Endothelial cell of umbilical vein (primary cell): ENCODE data around the gene ACSBG1. TPM values are rescaled to one million over a fixed set of nuclear protein-coding genes. Genes with fewer than 3 reads are reported as not detected.

Experiments used
- BruUV-seq: library from RNA; stranded (reverse); fragments of 400-500 nt; replicated peaks from 2 replicates; lab custom pipeline; 2021; lab: Mats Ljungman, UMichigan
- CTCF ChIA-PET: fragments of 300-600, 350-600 bp; sonication (Branson Sonifier 250); formaldehyde crosslinking; loops from one replicate; lab custom pipeline; 2021; ENCODE audit warnings: antibody characterized with exemption, inconsistent platforms; lab: Charles Lee
- POLR2A ChIA-PET: fragments of 300-600, 350-600 bp; sonication (Branson Sonifier 250); formaldehyde crosslinking; loops from one replicate; lab custom pipeline; 2021; ENCODE audit warnings: antibody characterized with exemption, inconsistent platforms; lab: Charles Lee
- DNase-seq: peaks from one replicate; pipeline ENCODE4 v3.0.0-alpha.2; 2011; ENCODE audit warnings: low read depth, low spot score
- FAIRE-seq: peaks from 2 replicates; lab custom pipeline; 2011; peaks lifted over from hg19 to GRCh38; lab: Jason Lieb, UNC
- H2AFZ ChIP-seq: 2 replicates; pipeline ENCODE4 v1.6.0; 2012; ENCODE audit warnings: low read depth, low read length, control low read depth, inconsistent platforms
- H3K27ac ChIP-seq: 2 replicates; pipeline ENCODE4 v1.5.1; 2011; ENCODE audit warnings: low read depth, mild to moderate bottlenecking, control low read depth, low read length, moderate library complexity; ENCODE audit not compliant: insufficient read depth
- H3K27me3 ChIP-seq, 2 experiments: 2 replicates each; pipeline versions ENCODE4 v1.6.0 to v1.6.1; 2011; ENCODE audit warnings: low read length in 2 of 2, mixed read lengths in 1 of 2; ENCODE audit not compliant: control insufficient read depth in 2 of 2, insufficient read depth in 2 of 2
- H3K36me3 ChIP-seq, 2 experiments: 2 replicates in 1 of 2; 3 replicates in 1 of 2; pipeline ENCODE4 v1.5.1; 2011; ENCODE audit warnings: low read length in 2 of 2, mild to moderate bottlenecking in 1 of 2, moderate library complexity in 1 of 2; ENCODE audit not compliant: control insufficient read depth in 2 of 2, insufficient read depth in 2 of 2; ENCODE audit errors: extremely low read depth in 1 of 2
- H3K4me1 ChIP-seq: 3 replicates; pipeline ENCODE4 v1.5.1; 2011; ENCODE audit warnings: mild to moderate bottlenecking, low read length; ENCODE audit not compliant: control insufficient read depth, insufficient read depth; ENCODE audit errors: extremely low read depth
- H3K4me2 ChIP-seq: 2 replicates; pipeline ENCODE4 v1.6.1; 2011; ENCODE audit warnings: low read length, control low read depth, mixed read lengths; ENCODE audit not compliant: insufficient read depth
- H3K4me3 ChIP-seq, 3 experiments: fragments of 200-600 bp in 1 of 3; sonication (generic), shearing (Covaris generic) in 1 of 3; replicated peaks in 1 of 3; 2 replicates each; pipeline ENCODE4 v1.5.1; 2011 to 2016; ENCODE audit warnings: control low read depth in 3 of 3, low read length in 3 of 3, mild to moderate bottlenecking in 2 of 3, inconsistent platforms in 1 of 3, low read depth in 1 of 3, moderate library complexity in 1 of 3; ENCODE audit not compliant: insufficient read depth in 1 of 3
- H3K79me2 ChIP-seq: 2 replicates; pipeline ENCODE4 v1.6.0; 2012; ENCODE audit warnings: low read length, inconsistent platforms; ENCODE audit not compliant: control insufficient read depth, insufficient read depth
- H3K9ac ChIP-seq: replicated peaks from 2 replicates; pipeline ENCODE3; 2011; ENCODE audit warnings: low read length, control low read depth; ENCODE audit not compliant: insufficient read depth; ENCODE audit errors: extremely low read depth
- H3K9me1 ChIP-seq: replicated peaks from 3 replicates; pipeline ENCODE4 v1.6.0; 2011; ENCODE audit warnings: mild to moderate bottlenecking, low read length; ENCODE audit not compliant: control insufficient read depth, insufficient read depth; ENCODE audit errors: extremely low read depth
- H3K9me3 ChIP-seq: replicated peaks from 2 replicates; pipeline ENCODE4 v1.5.1; 2012; ENCODE audit warnings: low read length, inconsistent platforms; ENCODE audit not compliant: control insufficient read depth, insufficient read depth
- H4K20me1 ChIP-seq: replicated peaks from 2 replicates; pipeline ENCODE3; 2011; ENCODE audit warnings: mild to moderate bottlenecking, low read length; ENCODE audit not compliant: control insufficient read depth, insufficient read depth; ENCODE audit errors: extremely low read depth
- CTCF ChIP-seq, 2 donors: IDR thresholded peaks; 1 replicate in 1 of 2; 2 replicates in 1 of 2; pipeline ENCODE4 v1.5.1; 2011; ENCODE audit warnings: low read length in 2 of 2, mild to moderate bottlenecking in 2 of 2, moderate library complexity in 2 of 2, control low read depth in 1 of 2, inconsistent platforms in 1 of 2, low read depth in 1 of 2; ENCODE audit not compliant: insufficient read depth in 1 of 2; ENCODE audit errors: extremely low read depth in 1 of 2
- EZH2 ChIP-seq: IDR thresholded peaks from 2 replicates; pipeline ENCODE4 v1.6.1; 2012; ENCODE audit warnings: borderline replicate concordance, low read depth, mild to moderate bottlenecking, moderate library complexity, low read length, inconsistent platforms; ENCODE audit not compliant: severe bottlenecking
- FOS ChIP-seq: IDR thresholded peaks from 2 replicates; pipeline ENCODE4 v1.6.1; 2011; ENCODE audit warnings: mild to moderate bottlenecking, low read length, moderate library complexity, borderline replicate concordance; ENCODE audit not compliant: insufficient read depth
- GATA2 ChIP-seq: IDR thresholded peaks from 2 replicates; pipeline ENCODE4 v1.7.0; 2011; ENCODE audit warnings: low read depth, mild to moderate bottlenecking, moderate library complexity, mixed read lengths, low read length; ENCODE audit not compliant: insufficient read length, insufficient read depth
- JUN ChIP-seq: IDR thresholded peaks from 2 replicates; pipeline ENCODE4 v1.6.1; 2011; ENCODE audit warnings: borderline replicate concordance, low read depth; ENCODE audit not compliant: insufficient read length, insufficient read depth
- MAX ChIP-seq: IDR thresholded peaks from 2 replicates; pipeline ENCODE4 v1.6.1; 2011; ENCODE audit not compliant: insufficient read depth, insufficient read length
- MYC ChIP-seq: IDR thresholded peaks from one replicate; pipeline ENCODE4 v1.6.1; 2011; ENCODE audit warnings: mild to moderate bottlenecking, low read depth, low read length
- POLR2A ChIP-seq: IDR thresholded peaks from 2 replicates; pipeline ENCODE4 v1.6.1; 2012; ENCODE audit warnings: low read depth, mild to moderate bottlenecking, control low read depth, low read length
- POLR2AphosphoS5 ChIP-seq: IDR thresholded peaks from 2 replicates; pipeline ENCODE4 v1.6.1; 2012; ENCODE audit warnings: low read depth, mild to moderate bottlenecking, control low read depth, low read length, moderate library complexity; ENCODE audit not compliant: insufficient read depth
- dilution Hi-C: fragments of 300-500 bp; cut with MboI; formaldehyde crosslinking; loops from one replicate; pipeline ENCODE4 v1.15.0; 2019; ENCODE audit warnings: low sequenced_read_pairs; ENCODE audit not compliant: extremely low pct_ligation_motif_present
- intact Hi-C: fragments of 100-400 bp; cut with micrococcal nuclease; formaldehyde crosslinking; loops from one replicate; pipeline ENCODE4 v1.10.0; 2022
- polyA plus RNA-seq, 4 experiments: library from polyadenylated mRNA; depleted of rRNA in 3 of 4; stranded (reverse) in 3 of 4; unstranded in 1 of 4; fragments of >200 nt; gene quantifications; 2 replicates each; pipeline versions ENCODE4 v1.2.1 to v1.2.3, GENCODE V29; 2011 to 2012; ENCODE audit warnings: missing spikeins in 1 of 4
- total RNA-seq: library from RNA; stranded (reverse); gene quantifications from 2 replicates; pipeline ENCODE4 v1.2.3, GENCODE V29; 2021

The ACSBG1 gene
- total and polyA plus RNA-seq, 2 donors (not counting 3 experiments of a cell fraction or from before 2014, with no cell fraction given) = not detected

GRCh38 chr15:78192826-78193594 is 41.4 kb downstream of the ACSBG1 start:
- DNase-seq = no peak
- Histone ChIP-seq H3K27ac (no peak overlapping the region), H2AFZ (no peak overlapping the region), H3K4me2 (no peak overlapping the region), H3K9me1 (no peaks in the 10 kb centered on the region), H3K36me3 (no peaks in the 10 kb centered on the region), H3K27me3 (peaks cover 2 to 3% of the 10 kb centered on the region in 2 experiments), H3K4me3 (no peak overlapping the region), H3K9me3 (no peaks in the 10 kb centered on the region), H4K20me1 (no peaks in the 10 kb centered on the region), H3K79me2 (no peaks in the 10 kb centered on the region), H3K9ac (no peak overlapping the region), H3K4me1 (no peaks in the 10 kb centered on the region)
- CTCF ChIA-PET = interaction anchor here (1.6 to 8.4 kb wide), 3 partner anchors 48 to 80 kb away, joined by 4 to 195 read pairs (median 4); partner anchors contain the start of gene CIB2
- POLR2A ChIA-PET = no interaction called here
- intact Hi-C loops = no loop called here
- dilution Hi-C loops = no loop called here
- no TSS peak for BruUV-seq
- no peak for TF ChIP-seq JUN
- TF ChIP-seq MAX = no peak
- no peak for TF ChIP-seq GATA2
- TF ChIP-seq POLR2A = no peak
- TF ChIP-seq MYC = no peak
- no peak for TF ChIP-seq EZH2
- no peak for TF ChIP-seq FOS
- TF ChIP-seq POLR2AphosphoS5 = no peak
- no peak for TF ChIP-seq CTCF (IDR thresholded peaks at IDR 0.05; ENCODE audit: extremely low read depth in 1 of 2, insufficient read depth in 1 of 2, low read depth in 1 of 2, low read length in 2 of 2)
- FAIRE-seq = no peak
